Kidney (tissue), 14 donors: ENCODE measurements around the gene AGER. TPM values are rescaled to one million over a fixed set of nuclear protein-coding genes. Genes with fewer than 3 reads are reported as not detected.
"Not testable (repeated sequence)": the region's sequence is repeated elsewhere in the genome, so short reads cannot be mapped to it uniquely, and the experiment has no call there.

ENCODE experiments used
- DNase-seq, 5 donors: peaks; one replicate each; pipeline ENCODE4 v3.0.0-alpha.2; 2013 to 2020
- FAIRE-seq: peaks from 2 replicates; lab custom pipeline; 2012; peaks lifted over from hg19 to GRCh38; lab: Jason Lieb, UNC
- H3K27ac ChIP-seq, 2 donors: one replicate each; pipeline ENCODE4 v1.7.0; 2013; ENCODE audit warnings: low read depth in 2 of 2, low read length in 2 of 2, inconsistent platforms in 1 of 2
- H3K27me3 ChIP-seq: one replicate; pipeline ENCODE4 v1.7.1; 2013; ENCODE audit warnings: low read length, inconsistent platforms; ENCODE audit not compliant: control insufficient read depth, insufficient read depth
- H3K36me3 ChIP-seq, 3 donors: one replicate each; pipeline versions ENCODE4 v1.7.0 to v1.7.1; 2013; ENCODE audit warnings: low read length in 3 of 3, control low read depth in 1 of 3, inconsistent platforms in 1 of 3; ENCODE audit not compliant: insufficient read depth in 3 of 3, control insufficient read depth in 2 of 3
- H3K4me1 ChIP-seq, 3 donors: one replicate each; pipeline versions ENCODE4 v1.7.0 to v1.7.1; 2013; ENCODE audit warnings: low read length in 3 of 3, inconsistent platforms in 1 of 3, low read depth in 1 of 3; ENCODE audit not compliant: control insufficient read depth in 2 of 3, insufficient read depth in 2 of 3
- H3K4me3 ChIP-seq, 3 donors: one replicate each; pipeline versions ENCODE4 v1.7.0 to v1.8.1; 2013; ENCODE audit warnings: low read length in 3 of 3, control low read depth in 1 of 3, inconsistent platforms in 1 of 3
- H3K9ac ChIP-seq, 3 donors: one replicate each; pipeline versions ENCODE4 v1.7.0 to v1.7.1; 2013; ENCODE audit warnings: low read length in 3 of 3, control low read depth in 1 of 3, inconsistent platforms in 1 of 3
- H3K9me3 ChIP-seq, 3 donors: one replicate each; pipeline versions ENCODE4 v1.7.0 to v1.7.1; 2013; ENCODE audit warnings: low read length in 3 of 3, control low read depth in 1 of 3, inconsistent platforms in 1 of 3; ENCODE audit not compliant: control insufficient read depth in 2 of 3, insufficient read depth in 1 of 3
- intact Hi-C: fragments of 100-400 bp; cut with DNase I; formaldehyde crosslinking; loops from one replicate; pipeline ENCODE4 v1.11.1; 2022
- polyA plus RNA-seq: library from polyadenylated mRNA; stranded (reverse); fragments of 350-450 nt; fragmentation: Illumina TruSeq; extraction: RNeasy Lipid Tissue Mini Kit (QIAGEN cat#74804); gene quantifications from one replicate; pipeline ENCODE4 v1.2.3, GENCODE V29; 2014; ENCODE audit warnings: low read depth, low replicate concordance; ENCODE audit not compliant: insufficient read depth
- total RNA-seq: library from RNA; stranded (reverse); fragmentation: NEBNext Ultra II Directional; extraction: Animal tissue kit (Norgen Biotek cat#: 25700); gene quantifications from one replicate; pipeline ENCODE4 v1.2.1, GENCODE V29; 2021
- TF ChIP-seq, protein P1 (sequence below): IDR thresholded peaks from 3 replicates; pipeline ENCODE4 v1.5.1; 2012; ENCODE audit warnings: mild to moderate bottlenecking, moderate library complexity, borderline replicate concordance; ENCODE audit not compliant: insufficient read depth; ENCODE audit errors: extremely low read depth
- donor health status: control.
- donor health status: control.
- donor health status: control.
- donor health status: control.
- donor health status: control.
- donor health status: DM: yes; HTN: yes; CAD: no.
- donor health status: Normal renal cell carcinoma (clear cell type).

AGER gene
- total and polyA plus RNA-seq, 2 donors from 2014 or later, result 7.1 to 13.0 TPM

DNA sequence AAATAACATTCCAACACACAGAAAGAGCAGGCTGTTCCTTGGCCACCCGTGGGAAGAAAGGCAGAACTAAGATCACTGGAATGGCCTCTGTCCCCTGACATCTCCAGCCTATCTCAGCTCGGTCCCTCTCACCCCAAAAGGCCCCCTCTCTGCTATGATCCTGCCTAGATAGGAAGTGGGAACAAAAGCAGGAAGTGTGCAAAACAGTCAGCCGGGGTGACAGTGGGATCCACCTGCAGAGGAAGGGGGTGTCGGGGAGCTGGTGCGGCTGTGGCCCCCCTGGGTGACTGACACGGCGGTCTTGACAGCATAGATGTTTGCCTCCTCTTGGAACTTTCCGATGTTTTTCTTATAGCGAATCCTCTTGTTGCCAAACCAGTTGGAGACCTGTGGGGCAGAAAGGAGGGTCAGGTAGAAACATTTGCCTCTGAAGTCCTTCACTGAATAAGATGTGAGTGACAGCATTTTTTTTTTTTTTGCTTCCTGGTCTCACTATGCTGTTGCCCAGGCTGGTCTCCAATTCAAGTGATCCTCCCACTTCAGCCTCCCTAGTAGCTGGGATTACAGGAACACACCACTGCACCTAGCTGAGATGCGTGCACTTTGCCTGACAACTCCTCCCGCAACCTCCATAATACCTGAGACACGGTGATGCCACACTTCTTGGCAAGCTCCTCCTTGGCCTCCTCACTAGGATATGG lies 3.1 kb upstream of the AGER start:
- H3K27ac ChIP-seq, result peak overlapping the region in 1 of 2 donors; percentile 69
- no peak for FAIRE-seq
- H3K27me3 ChIP-seq, result no peaks in the 10 kb centered on the region
- no peak overlapping the region for H3K4me3 ChIP-seq
- peaks cover 2 to 26% (median 8%) of the 10 kb centered on the region in 3 donors for H3K4me1 ChIP-seq
- peak in 2 of 5 donors; percentile 41 to 59 for DNase-seq
- intact Hi-C loops, result no loop called here
- no peak overlapping the region for H3K9ac ChIP-seq
- H3K9me3 ChIP-seq, result no peaks in the 10 kb centered on the region
- peaks cover 6 to 17% (median 8%) of the 10 kb centered on the region in 3 donors for H3K36me3 ChIP-seq
- TF ChIP-seq, protein P1, sequence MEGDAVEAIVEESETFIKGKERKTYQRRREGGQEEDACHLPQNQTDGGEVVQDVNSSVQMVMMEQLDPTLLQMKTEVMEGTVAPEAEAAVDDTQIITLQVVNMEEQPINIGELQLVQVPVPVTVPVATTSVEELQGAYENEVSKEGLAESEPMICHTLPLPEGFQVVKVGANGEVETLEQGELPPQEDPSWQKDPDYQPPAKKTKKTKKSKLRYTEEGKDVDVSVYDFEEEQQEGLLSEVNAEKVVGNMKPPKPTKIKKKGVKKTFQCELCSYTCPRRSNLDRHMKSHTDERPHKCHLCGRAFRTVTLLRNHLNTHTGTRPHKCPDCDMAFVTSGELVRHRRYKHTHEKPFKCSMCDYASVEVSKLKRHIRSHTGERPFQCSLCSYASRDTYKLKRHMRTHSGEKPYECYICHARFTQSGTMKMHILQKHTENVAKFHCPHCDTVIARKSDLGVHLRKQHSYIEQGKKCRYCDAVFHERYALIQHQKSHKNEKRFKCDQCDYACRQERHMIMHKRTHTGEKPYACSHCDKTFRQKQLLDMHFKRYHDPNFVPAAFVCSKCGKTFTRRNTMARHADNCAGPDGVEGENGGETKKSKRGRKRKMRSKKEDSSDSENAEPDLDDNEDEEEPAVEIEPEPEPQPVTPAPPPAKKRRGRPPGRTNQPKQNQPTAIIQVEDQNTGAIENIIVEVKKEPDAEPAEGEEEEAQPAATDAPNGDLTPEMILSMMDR, result no peak

DNA sequence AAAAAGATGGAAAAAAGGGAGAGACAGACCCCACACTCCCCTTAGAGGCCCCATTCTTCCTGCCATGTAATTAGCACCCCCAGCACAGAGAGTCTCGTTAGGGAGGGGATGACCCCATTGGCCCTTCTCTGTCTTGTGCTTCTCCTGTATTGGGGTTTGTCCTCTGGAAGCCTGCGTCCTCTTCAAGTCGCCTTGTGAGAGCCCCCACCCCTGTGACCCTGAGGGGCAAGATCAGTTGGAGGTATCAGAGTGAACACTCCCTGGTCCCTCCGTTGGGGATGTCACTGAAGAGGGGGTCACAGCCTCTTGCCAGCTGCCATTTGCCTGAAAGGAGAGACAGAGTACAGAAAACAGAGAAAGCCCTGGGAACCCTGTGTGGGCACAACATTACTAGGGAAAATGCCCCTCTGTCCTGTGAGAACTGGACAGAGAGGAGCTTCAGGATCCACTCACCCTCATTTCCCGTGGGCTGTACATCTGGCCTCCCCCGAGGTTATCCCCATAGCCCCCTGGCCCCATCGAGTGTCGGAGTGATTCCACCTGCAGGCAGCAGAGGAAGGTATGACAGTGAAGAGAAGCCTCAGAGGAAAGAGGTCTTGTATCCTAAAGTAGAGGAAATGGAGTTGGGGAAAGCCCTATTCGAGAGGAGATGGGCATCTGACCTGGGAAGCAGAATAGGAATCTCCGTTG lies 2.2 kb upstream of the AGER start:
- Histone ChIP-seq H3K4me1 (peaks cover 2 to 21% (median 8%) of the 10 kb centered on the region in 3 donors), H3K9ac (peak overlapping the region in 1 of 3 donors; percentile 40), H3K27ac (peak overlapping the region; percentile 69 to 89), H3K36me3 (peaks cover 6 to 19% (median 8%) of the 10 kb centered on the region in 3 donors)
- H3K27me3 ChIP-seq, intact Hi-C loops, H3K4me3 ChIP-seq, FAIRE-seq, H3K9me3 ChIP-seq: not testable (repeated sequence)
- peak in 1 of 5 donors; percentile 48 for DNase-seq

DNA sequence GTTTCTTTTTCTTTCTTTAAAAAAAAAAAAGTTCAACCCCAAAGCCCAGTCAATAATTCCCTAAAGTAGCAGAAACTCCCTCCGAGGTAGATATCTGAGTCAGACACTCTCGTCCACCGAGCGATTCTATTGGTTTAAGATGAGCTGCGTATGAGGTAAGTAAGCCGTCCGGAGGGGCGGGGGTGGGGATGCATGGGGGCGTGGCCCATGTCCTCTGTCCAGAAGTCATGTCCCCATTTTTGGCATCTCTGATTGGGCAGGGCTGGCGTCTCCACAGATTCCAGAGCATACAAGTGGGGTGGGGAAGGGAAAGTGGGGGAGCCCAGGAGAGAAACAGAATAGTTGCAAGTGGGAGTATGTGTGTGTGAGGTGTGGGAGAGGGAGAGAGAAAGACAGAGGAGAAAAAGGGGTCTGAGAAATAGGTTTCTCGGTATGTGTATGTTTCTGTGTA lies 1.7 kb upstream of the AGER start:
- Histone ChIP-seq H3K36me3 (peaks cover 6 to 25% (median 8%) of the 10 kb centered on the region in 3 donors), H3K4me1 (peaks cover 0 to 15% (median 5%) of the 10 kb centered on the region in 3 donors), H3K9ac (peak overlapping the region in 1 of 3 donors; percentile 40), H3K27ac (peak overlapping the region; percentile 69 to 89)
- DNase-seq, result peak; percentile 56 to 95 (median 74)
- FAIRE-seq, result peak; percentile 74
- H3K9me3 ChIP-seq, H3K4me3 ChIP-seq, H3K27me3 ChIP-seq, intact Hi-C loops: not testable (repeated sequence)

DNA sequence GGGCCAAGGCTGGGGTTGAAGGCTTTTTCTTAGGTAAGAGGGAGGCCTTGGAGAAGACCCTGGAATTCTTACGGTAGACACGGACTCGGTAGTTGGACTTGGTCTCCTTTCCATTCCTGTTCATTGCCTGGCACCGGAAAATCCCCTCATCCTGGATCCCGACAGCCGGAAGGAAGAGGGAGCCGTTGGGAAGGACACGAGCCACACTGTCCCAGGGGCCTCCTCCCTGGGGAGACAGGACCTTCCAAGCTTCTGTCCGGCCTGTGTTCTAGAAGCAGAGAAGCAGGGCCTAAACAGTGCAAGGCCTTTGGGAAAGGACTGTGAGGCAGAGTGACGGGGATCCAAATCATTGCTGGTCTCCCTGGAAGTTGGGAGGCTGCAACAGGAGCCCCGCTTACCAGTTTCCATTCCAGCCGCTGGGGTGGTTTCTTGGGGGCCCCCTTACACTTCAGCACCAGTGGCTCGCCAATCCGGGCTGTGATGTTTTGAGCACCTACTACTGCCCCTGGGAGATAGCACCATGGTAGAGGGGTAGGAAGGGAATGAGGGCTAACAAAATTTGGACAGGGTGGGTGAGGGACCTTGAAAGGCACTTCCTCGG lies 470 bp downstream of the AGER start:
- Histone ChIP-seq H3K36me3 (peaks cover 6 to 26% (median 8%) of the 10 kb centered on the region in 3 donors), H3K27me3 (no peaks in the 10 kb centered on the region), H3K4me1 (peaks cover 3 to 19% (median 15%) of the 10 kb centered on the region in 3 donors), H3K9me3 (no peaks in the 10 kb centered on the region), H3K9ac (no peak overlapping the region), H3K27ac (peak overlapping the region in 1 of 2 donors; percentile 52), H3K4me3 (no peak overlapping the region)
- FAIRE-seq (no peak), DNase-seq (peak in 1 of 5 donors; percentile 46)
- intact Hi-C loops, result no loop called here
- TF ChIP-seq, protein P1, result no peak
